Body of pancreas (tissue), 4 donors: ENCODE measurements around the gene MCM10.
"Not testable (repeated sequence)": the region's sequence is repeated elsewhere in the genome, so short reads cannot be mapped to it uniquely, and the experiment has no call there.

Source experiments
- POLR2A ChIP-seq, 3 donors: fragments of 450-650 bp; IDR thresholded peaks; one replicate each; pipeline ENCODE4 v1.6.1; 2016; ENCODE audit warnings: antibody characterized with exemption in 3 of 3, mild to moderate bottlenecking in 2 of 3
- TF ChIP-seq, protein P1 (sequence below), 7 experiments: fragments of 450-650 bp in 4 of 7; fragments of 200-600 bp in 3 of 7; sonication (generic) in 3 of 7; IDR thresholded peaks; one replicate each; pipeline ENCODE4 v1.5.1; 2016 to 2019; ENCODE audit warnings: antibody characterized with exemption in 7 of 7

DNA sequence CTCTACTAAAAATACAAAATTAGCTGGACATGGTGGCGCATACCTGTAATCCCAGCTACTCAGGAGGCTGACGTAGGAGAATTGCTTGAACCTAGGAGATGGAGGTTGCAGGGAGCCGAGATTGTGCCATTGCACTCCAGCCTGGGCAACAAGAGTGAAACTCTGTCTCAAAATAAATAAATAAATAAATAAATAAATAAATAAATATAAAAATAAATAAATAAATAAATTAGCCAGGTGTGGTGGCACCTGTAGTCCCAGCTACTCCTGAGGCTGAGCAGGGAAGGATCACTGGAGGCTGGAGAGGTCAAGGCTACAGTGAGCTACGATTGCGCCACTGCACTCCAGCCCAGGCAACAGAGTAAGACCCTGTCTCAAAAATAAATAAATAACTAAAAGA is 80.9 kb downstream of the MCM10 start:
- TF ChIP-seq, protein P1, sequence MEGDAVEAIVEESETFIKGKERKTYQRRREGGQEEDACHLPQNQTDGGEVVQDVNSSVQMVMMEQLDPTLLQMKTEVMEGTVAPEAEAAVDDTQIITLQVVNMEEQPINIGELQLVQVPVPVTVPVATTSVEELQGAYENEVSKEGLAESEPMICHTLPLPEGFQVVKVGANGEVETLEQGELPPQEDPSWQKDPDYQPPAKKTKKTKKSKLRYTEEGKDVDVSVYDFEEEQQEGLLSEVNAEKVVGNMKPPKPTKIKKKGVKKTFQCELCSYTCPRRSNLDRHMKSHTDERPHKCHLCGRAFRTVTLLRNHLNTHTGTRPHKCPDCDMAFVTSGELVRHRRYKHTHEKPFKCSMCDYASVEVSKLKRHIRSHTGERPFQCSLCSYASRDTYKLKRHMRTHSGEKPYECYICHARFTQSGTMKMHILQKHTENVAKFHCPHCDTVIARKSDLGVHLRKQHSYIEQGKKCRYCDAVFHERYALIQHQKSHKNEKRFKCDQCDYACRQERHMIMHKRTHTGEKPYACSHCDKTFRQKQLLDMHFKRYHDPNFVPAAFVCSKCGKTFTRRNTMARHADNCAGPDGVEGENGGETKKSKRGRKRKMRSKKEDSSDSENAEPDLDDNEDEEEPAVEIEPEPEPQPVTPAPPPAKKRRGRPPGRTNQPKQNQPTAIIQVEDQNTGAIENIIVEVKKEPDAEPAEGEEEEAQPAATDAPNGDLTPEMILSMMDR (IDR thresholded peaks at IDR 0.05), result not testable (repeated sequence)
- not testable (repeated sequence) for TF ChIP-seq POLR2A (IDR thresholded peaks at IDR 0.05)
